K562 (cell line): ENCODE results near the gene RSPH1. TPM values are rescaled to one million over a fixed set of nuclear protein-coding genes. Genes with fewer than 3 reads are reported as not detected.

Source experiments
- ATAC-seq: fragments of 200-7000 bp; cut with Tn5 transposase; 3 replicates; pipeline ENCODE4 v1.9.1; 2020; ENCODE audit warnings: moderate library complexity
- BruUV-seq: library from RNA; stranded (reverse); fragments of 400-500 nt; replicated peaks from 2 replicates; lab custom pipeline; 2021; lab: Mats Ljungman, UMichigan
- CTCF ChIA-PET: fragments of 300-600 bp; formaldehyde crosslinking; extraction: SDS; loops from one replicate; lab custom pipeline; 2021; ENCODE audit warnings: low intra/inter-chr PET ratio; lab: Yijun Ruan, JAX
- POLR2A ChIA-PET: fragments of 300-600, 350-650 bp; sonication (Branson Sonifier 250); formaldehyde crosslinking; extraction: SDS; loops from one replicate; lab custom pipeline; 2021; ENCODE audit warnings: antibody characterized with exemption, inconsistent platforms; lab: Yijun Ruan, JAX
- DNase-seq, 4 experiments: peaks; one replicate each; pipeline versions ENCODE4 v3.0.0 to v3.0.0-alpha.2; 2011 to 2018; ENCODE audit warnings: low spot score in 3 of 4, mixed read lengths in 3 of 4; ENCODE audit errors: extremely low read depth in 1 of 4
- FAIRE-seq: peaks from 2 replicates; lab custom pipeline; 2011; peaks lifted over from hg19 to GRCh38; lab: Jason Lieb, UNC
- H2AFZ ChIP-seq: 2 replicates; pipeline ENCODE4 v1.6.0; 2011; ENCODE audit warnings: low read depth, low read length, control low read depth, inconsistent platforms
- H3K27ac ChIP-seq: fragments of 200-600 bp; 3 replicates; pipeline ENCODE4 v1.8.0; 2011; ENCODE audit warnings: low read depth, mild to moderate bottlenecking, control low read depth, inconsistent platforms, low read length, moderate library complexity, mixed read lengths; ENCODE audit errors: extremely low read depth
- H3K27me3 ChIP-seq, 2 experiments: fragments of 300-600 bp in 1 of 2; 2 replicates in 1 of 2; 3 replicates in 1 of 2; pipeline versions ENCODE4 v1.6.0 to v1.8.0; 2011; ENCODE audit warnings: inconsistent platforms in 2 of 2, low read length in 2 of 2, mild to moderate bottlenecking in 1 of 2, mixed read lengths in 1 of 2, moderate library complexity in 1 of 2; ENCODE audit not compliant: control insufficient read depth in 2 of 2, insufficient read depth in 2 of 2
- H3K36me3 ChIP-seq: fragments of 300-600 bp; 3 replicates; pipeline ENCODE4 v1.8.0; 2011; ENCODE audit warnings: mild to moderate bottlenecking, low read length, inconsistent platforms; ENCODE audit not compliant: control insufficient read depth, insufficient read depth
- H3K4me1 ChIP-seq, 2 experiments: fragments of 200-600 bp in 1 of 2; replicated peaks in 1 of 2; 2 replicates in 1 of 2; 3 replicates in 1 of 2; pipeline versions ENCODE4 v1.5.1 to v1.8.0; 2011; ENCODE audit warnings: inconsistent platforms in 2 of 2, low read length in 2 of 2, mild to moderate bottlenecking in 1 of 2, mixed read lengths in 1 of 2, moderate library complexity in 1 of 2; ENCODE audit not compliant: control insufficient read depth in 2 of 2, insufficient read depth in 2 of 2
- H3K4me2 ChIP-seq: 2 replicates; pipeline ENCODE4 v1.6.1; 2011; ENCODE audit warnings: low read length, control low read depth, inconsistent platforms, mixed read lengths; ENCODE audit not compliant: insufficient read depth
- H3K4me3 ChIP-seq: fragments of 200-600 bp; sonication (generic), shearing (Covaris generic); 2 replicates; pipeline ENCODE4 v1.5.1; 2016; ENCODE audit warnings: control low read depth, inconsistent platforms
- H3K79me2 ChIP-seq: fragments of 200-600 bp; 3 replicates; pipeline ENCODE4 v1.8.0; 2011; ENCODE audit warnings: low read length, inconsistent platforms; ENCODE audit not compliant: control insufficient read depth, insufficient read depth
- H3K9ac ChIP-seq, 2 experiments: 2 replicates each; pipeline versions ENCODE4 v1.6.0 to v1.6.1; 2011; ENCODE audit warnings: low read depth in 2 of 2, low read length in 2 of 2, control low read depth in 1 of 2, inconsistent platforms in 1 of 2, mild to moderate bottlenecking in 1 of 2, mixed read lengths in 1 of 2; ENCODE audit not compliant: insufficient read depth in 1 of 2
- H3K9me1 ChIP-seq: one replicate; pipeline ENCODE4 v1.6.0; 2011; ENCODE audit warnings: inconsistent platforms, mild to moderate bottlenecking, low read length, moderate library complexity; ENCODE audit not compliant: control insufficient read depth, insufficient read depth
- H3K9me3 ChIP-seq: replicated peaks from 2 replicates; pipeline ENCODE4 v1.5.1; 2011; ENCODE audit warnings: low read depth, low read length, inconsistent platforms; ENCODE audit not compliant: control insufficient read depth, insufficient read depth
- H4K20me1 ChIP-seq: replicated peaks from 2 replicates; pipeline ENCODE4 v1.6.1; 2011; ENCODE audit warnings: low read length, inconsistent platforms, mixed read lengths; ENCODE audit not compliant: control insufficient read depth, insufficient read depth
- BCOR ChIP-seq: fragments of 450-650 bp; IDR thresholded peaks from 2 replicates; pipeline ENCODE4 v1.6.1; 2016
- CEBPB ChIP-seq: fragments of 450-650 bp; IDR thresholded peaks from 2 replicates; pipeline ENCODE4 v1.6.1; 2016; ENCODE audit warnings: missing genetic modification characterization, missing compliant biosample characterization
- CEBPG ChIP-seq, 3 experiments: fragments of 200-800 bp in 1 of 3; sonication (Bioruptor generic) in 1 of 3; sonication (generic) in 1 of 3; formaldehyde crosslinking in 1 of 3; IDR thresholded peaks in 2 of 3; conservative IDR thresholded peaks in 1 of 3; 2 replicates each; pipeline versions ENCODE4 v1.6.1 to v1.8.0; 2016 to 2022; ENCODE audit warnings: missing compliant biosample characterization in 2 of 3, missing genetic modification characterization in 2 of 3, mild to moderate bottlenecking in 1 of 3, missing genetic modification reagents in 1 of 3
- ETS2 ChIP-seq: IDR thresholded peaks from 2 replicates; pipeline ENCODE4 v1.6.1; 2016; ENCODE audit warnings: borderline replicate concordance, missing genetic modification characterization, mild to moderate bottlenecking, moderate library complexity, missing compliant biosample characterization; ENCODE audit not compliant: poor library complexity, severe bottlenecking
- FOXK1 ChIP-seq: sonication (generic); formaldehyde crosslinking; IDR thresholded peaks from 2 replicates; pipeline ENCODE4 v1.8.0; 2022; ENCODE audit warnings: missing genetic modification reagents, mild to moderate bottlenecking, borderline replicate concordance
- GATAD2B ChIP-seq: fragments of 450-650 bp; IDR thresholded peaks from 2 replicates; pipeline ENCODE4 v1.6.1; 2017; ENCODE audit warnings: mild to moderate bottlenecking, borderline replicate concordance
- MAFF ChIP-seq: IDR thresholded peaks from 2 replicates; pipeline ENCODE4 v1.6.1; 2012; ENCODE audit warnings: low read length, improper control_type of control experiment
- MEF2D ChIP-seq: conservative IDR thresholded peaks from 2 replicates; pipeline ENCODE4 v1.6.1; 2016; ENCODE audit warnings: low read depth, missing genetic modification characterization, missing compliant biosample characterization
- NFIX ChIP-seq: fragments of 250-450 bp; sonication (Bioruptor Pico); IDR thresholded peaks from 2 replicates; pipeline ENCODE4 v1.4.0; 2020; ENCODE audit warnings: low read depth, mild to moderate bottlenecking, moderate library complexity
- POLR2G ChIP-seq: fragments of 200-400 bp; formaldehyde crosslinking; IDR thresholded peaks from 2 replicates; pipeline ENCODE4 v1.6.1; 2017; ENCODE audit warnings: low read depth, mild to moderate bottlenecking, antibody characterized with exemption, low read length, moderate library complexity
- TAL1 ChIP-seq: fragments of 450-650 bp; IDR thresholded peaks from 2 replicates; pipeline ENCODE4 v1.6.1; 2016; ENCODE audit warnings: mild to moderate bottlenecking
- ZNF121 ChIP-seq: sonication (generic); formaldehyde crosslinking; conservative IDR thresholded peaks from 2 replicates; pipeline ENCODE4 v1.8.0; 2022; ENCODE audit warnings: missing genetic modification reagents
- ZNF232 ChIP-seq: sonication (generic); formaldehyde crosslinking; IDR thresholded peaks from 2 replicates; pipeline ENCODE4 v1.8.0; 2022; ENCODE audit warnings: mild to moderate bottlenecking, missing genetic modification reagents
- in situ Hi-C: fragments of 300-500 bp; cut with MboI; formaldehyde crosslinking; loops from 4 replicates; pipeline ENCODE4 v1.15.0; 2018; ENCODE audit warnings: inconsistent platforms, mixed read lengths
- intact Hi-C: fragments of 100-400 bp; cut with micrococcal nuclease; formaldehyde crosslinking; loops from 2 replicates; pipeline ENCODE4 v1.14.2; 2022
- polyA plus RNA-seq, 8 experiments: library from polyadenylated mRNA; depleted of rRNA in 4 of 8; stranded (reverse) in 5 of 8; unstranded in 3 of 8; fragments of >200 nt; fragmentation: Nextera tagmentation in 2 of 8; fragmentation: Illumina TruSeq in 1 of 8; extraction: Ambion mirVana in 2 of 8; extraction: Trizol in 1 of 8; gene quantifications; 2 replicates each; pipeline versions ENCODE4 v1.2.1 to v1.2.3, GENCODE V29; 2011 to 2014; ENCODE audit warnings: inconsistent platforms in 1 of 8, missing spikeins in 1 of 8
- total RNA-seq, 7 experiments: library from RNA; depleted of rRNA in 6 of 7; stranded (reverse); fragments of >200 nt in 6 of 7; fragmentation: Illumina TruSeq in 2 of 7; extraction: Trizol in 2 of 7; gene quantifications; 2 replicates each; pipeline versions ENCODE4 v1.2.1 to v1.2.3, GENCODE V29; 2011 to 2021; ENCODE audit warnings: low replicate concordance in 1 of 7
- TF ChIP-seq, protein P1 (sequence below): fragments of 250-450 bp; sonication (Bioruptor Pico); IDR thresholded peaks from 2 replicates; pipeline ENCODE4 v1.8.0; 2021; ENCODE audit warnings: moderate library complexity, mild to moderate bottlenecking, inconsistent platforms
- TF ChIP-seq, protein P2 (sequence below), 2 experiments: fragments of 450-650 bp in 1 of 2; sonication (generic) in 1 of 2; formaldehyde crosslinking in 1 of 2; IDR thresholded peaks in 1 of 2; conservative IDR thresholded peaks in 1 of 2; 2 replicates each; pipeline versions ENCODE4 v1.6.1 to v1.8.1; 2016 to 2023; ENCODE audit warnings: mild to moderate bottlenecking in 2 of 2, moderate library complexity in 2 of 2, inconsistent platforms in 1 of 2, missing genetic modification reagents in 1 of 2

Gene RSPH1
- total and polyA plus RNA-seq, 9 of the 15 experiments (the other 6 are each of a cell fraction or from before 2014, with no cell fraction given) = 0.17 TPM; not detected in 8

DNA sequence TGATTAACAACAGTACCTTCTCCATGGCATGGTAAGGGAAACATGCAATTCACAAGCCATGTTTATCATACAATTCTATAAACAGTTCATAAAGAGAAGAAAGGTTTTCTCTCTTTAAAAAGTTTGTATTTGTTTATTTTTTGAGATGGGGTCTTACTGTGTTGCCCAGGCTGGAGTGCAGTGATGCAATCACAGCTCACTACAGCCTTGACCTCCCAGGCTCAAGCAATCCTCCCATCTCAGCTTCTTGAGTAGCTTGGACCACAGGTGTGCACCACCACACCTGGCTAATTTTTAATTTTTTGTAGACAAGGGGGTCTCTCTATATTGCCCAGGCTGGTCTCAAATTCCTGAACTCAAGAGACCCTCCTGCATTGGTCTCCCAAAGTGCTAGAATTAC is 45.6 kb upstream of the RSPH1 start:
- no TSS peak for BruUV-seq
- intact Hi-C loops = loop anchor here (5.0 kb wide), 1 partner anchor 51 kb away; no protein-coding TSS in a partner anchor
- Histone ChIP-seq H3K9me1 (no peaks in the 10 kb centered on the region), H3K79me2 (no peaks in the 10 kb centered on the region), H3K27ac (no peak overlapping the region), H3K9me3 (no peaks in the 10 kb centered on the region), H3K4me3 (no peak overlapping the region), H4K20me1 (0 out of 2 replicates have a peak, but pooled peaks cover 3% of the 10 kb centered on the region), H3K4me2 (no peak overlapping the region), H3K9ac (no peak overlapping the region), H2AFZ (peak overlapping the region; percentile 49; the same call in 1 of the 2 replicates), H3K27me3 (peaks cover 10 to 23% of the 10 kb centered on the region in 2 experiments; a peak in 4 of 5 replicates), H3K4me1 (peaks cover 39 to 44% of the 10 kb centered on the region in 2 experiments), H3K36me3 (no peaks in the 10 kb centered on the region)
- FAIRE-seq (no peak), ATAC-seq (no peak), DNase-seq (no peak)
- in situ Hi-C loops = no loop called here
- CTCF ChIA-PET = no interaction called here
- POLR2A ChIA-PET = interaction anchor here (0.6 to 2.0 kb wide), 3 partner anchors 15 to 197 kb away, joined by 3 to 7 read pairs (median 4); no protein-coding TSS in a partner anchor
- TF ChIP-seq CEBPB (tag) (peak; percentile 61), ETS2 (tag) (no peak), FOXK1 (CRISPR knock-in tag) (no peak), MAFF (no peak), CEBPG (CRISPR knock-in tag; IDR thresholded peaks at IDR 0.05) (no peak; the same call in 1 of the 2 replicates), CEBPG (tag; conservative IDR thresholded peaks at IDR 0.05 in 1 of 2, IDR thresholded peaks at IDR 0.05 in 1 of 2) (0 out of 4 replicates have a peak, but pooled peaks of 1 of the 2 experiments have one; percentile 32), MEF2D (no peak), NFIX (CRISPR knock-in tag) (no peak), ZNF121 (CRISPR knock-in tag) (peak; percentile 73), BCOR (peak; percentile 64), GATAD2B (no peak), POLR2G (no peak), ZNF232 (CRISPR knock-in tag) (no peak), TAL1 (no peak)
- TF ChIP-seq, protein P1, sequence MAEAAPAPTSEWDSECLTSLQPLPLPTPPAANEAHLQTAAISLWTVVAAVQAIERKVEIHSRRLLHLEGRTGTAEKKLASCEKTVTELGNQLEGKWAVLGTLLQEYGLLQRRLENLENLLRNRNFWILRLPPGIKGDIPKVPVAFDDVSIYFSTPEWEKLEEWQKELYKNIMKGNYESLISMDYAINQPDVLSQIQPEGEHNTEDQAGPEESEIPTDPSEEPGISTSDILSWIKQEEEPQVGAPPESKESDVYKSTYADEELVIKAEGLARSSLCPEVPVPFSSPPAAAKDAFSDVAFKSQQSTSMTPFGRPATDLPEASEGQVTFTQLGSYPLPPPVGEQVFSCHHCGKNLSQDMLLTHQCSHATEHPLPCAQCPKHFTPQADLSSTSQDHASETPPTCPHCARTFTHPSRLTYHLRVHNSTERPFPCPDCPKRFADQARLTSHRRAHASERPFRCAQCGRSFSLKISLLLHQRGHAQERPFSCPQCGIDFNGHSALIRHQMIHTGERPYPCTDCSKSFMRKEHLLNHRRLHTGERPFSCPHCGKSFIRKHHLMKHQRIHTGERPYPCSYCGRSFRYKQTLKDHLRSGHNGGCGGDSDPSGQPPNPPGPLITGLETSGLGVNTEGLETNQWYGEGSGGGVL (CRISPR knock-in tag) = no peak
- TF ChIP-seq, protein P2, sequence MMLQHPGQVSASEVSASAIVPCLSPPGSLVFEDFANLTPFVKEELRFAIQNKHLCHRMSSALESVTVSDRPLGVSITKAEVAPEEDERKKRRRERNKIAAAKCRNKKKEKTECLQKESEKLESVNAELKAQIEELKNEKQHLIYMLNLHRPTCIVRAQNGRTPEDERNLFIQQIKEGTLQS (IDR thresholded peaks at IDR 0.05) = peak; percentile 74
- TF ChIP-seq, protein P2 (CRISPR knock-in tag; conservative IDR thresholded peaks at IDR 0.05) = no peak
